ENCODE data around the gene CRTC3.

CRTC3 gene

GRCh38 chr15:90592131-90592881 lies 62.6 kb downstream of the CRTC3 start:
- Histone ChIP-seq H2AK5ac (ENCODE audit: low read depth, low read length) (no peak overlapping the region), H2BK15ac (ENCODE audit: low read length) (no peak overlapping the region)

GRCh38 chr15:90593499-90594158 lies 63.9 kb downstream of the CRTC3 start:
- Histone ChIP-seq H3K9ac (ENCODE audit: low read depth, low read length, poor library complexity) (no peak overlapping the region), H3K4me2 (ENCODE audit: insufficient read depth, low read length, poor library complexity, severe bottlenecking) (no peak overlapping the region), H3K4ac (ENCODE audit: low read length) (no peak overlapping the region), H3K18ac (ENCODE audit: low read length) (no peak overlapping the region), H2BK120ac (ENCODE audit: low read depth, low read length) (no peak overlapping the region), H2BK15ac (ENCODE audit: low read length) (no peak overlapping the region), H4K8ac (ENCODE audit: low read depth, low read length) (no peak overlapping the region), H2AK5ac (ENCODE audit: low read depth, low read length) (no peak overlapping the region), H3K27ac (replicated peaks; ENCODE audit: low read length) (no peak overlapping the region), H2BK12ac (ENCODE audit: low read length) (no peak overlapping the region), H3K4me3 (ENCODE audit: low read length in 2 of 2) (no peak overlapping the region), H3K14ac (ENCODE audit: low read length) (no peak overlapping the region), H3K4me1 (ENCODE audit: control insufficient read depth in 2 of 2, insufficient read depth in 1 of 2, low read depth in 1 of 2, low read length in 2 of 2) (peaks cover 0 to 2% of the 10 kb centered on the region in 2 donors), H3K23ac (ENCODE audit: low read depth, low read length, poor library complexity) (no peak overlapping the region), H4K91ac (ENCODE audit: low read depth, low read length, poor library complexity) (no peak overlapping the region), H3K27me3 (ENCODE audit: control insufficient read depth in 3 of 3, insufficient read depth in 3 of 3, low read depth in 1 of 3, low read length in 3 of 3) (no peaks in the 10 kb centered on the region), H3K36me3 (replicated peaks in 1 of 2; ENCODE audit: control insufficient read depth in 2 of 2, insufficient read depth in 2 of 2, low read length in 2 of 2) (peaks cover 0 to 8% of the 10 kb centered on the region in 2 donors), H3K9me3 (replicated peaks in 1 of 2; ENCODE audit: control insufficient read depth in 2 of 2, insufficient read depth in 1 of 2, low read depth in 1 of 2, low read length in 2 of 2) (no peaks in the 10 kb centered on the region), H2BK5ac (ENCODE audit: low read length) (no peak overlapping the region), H2AFZ (ENCODE audit: low read length) (no peak overlapping the region), H3K79me1 (ENCODE audit: low read depth, low read length) (no peaks in the 10 kb centered on the region)
- WGBS, 2 donors (ENCODE audit: extremely low coverage in 2 of 2, insufficient read length in 2 of 2, insufficient replicate concordance in 1 of 2) = no CpG with 5 or more reads among the region's 10 CpGs
- no peak for DNase-seq (ENCODE audit: low spot score)

More at GRCh38 chr15:90592131-90592881, 62.6 kb downstream of the CRTC3 start:
- Histone ChIP-seq H2AFZ (ENCODE audit: low read length) (no peak overlapping the region), H4K8ac (ENCODE audit: low read depth, low read length) (no peak overlapping the region), H3K18ac (ENCODE audit: low read length) (no peak overlapping the region), H2BK120ac (ENCODE audit: low read depth, low read length) (no peak overlapping the region), H3K4me3 (ENCODE audit: low read length in 2 of 2) (no peak overlapping the region), H3K9ac (ENCODE audit: low read depth, low read length, poor library complexity) (no peak overlapping the region), H3K4me1 (ENCODE audit: control insufficient read depth in 2 of 2, insufficient read depth in 1 of 2, low read depth in 1 of 2, low read length in 2 of 2) (no peaks in the 10 kb centered on the region), H3K79me1 (ENCODE audit: low read depth, low read length) (no peaks in the 10 kb centered on the region), H3K14ac (ENCODE audit: low read length) (no peak overlapping the region), H3K4ac (ENCODE audit: low read length) (no peak overlapping the region), H2BK12ac (ENCODE audit: low read length) (no peak overlapping the region), H3K36me3 (replicated peaks in 1 of 2; ENCODE audit: control insufficient read depth in 2 of 2, insufficient read depth in 2 of 2, low read length in 2 of 2) (peaks cover 0 to 8% of the 10 kb centered on the region in 2 donors), H2BK5ac (ENCODE audit: low read length) (no peak overlapping the region), H3K4me2 (ENCODE audit: insufficient read depth, low read length, poor library complexity, severe bottlenecking) (no peak overlapping the region), H3K27me3 (ENCODE audit: control insufficient read depth in 3 of 3, insufficient read depth in 3 of 3, low read depth in 1 of 3, low read length in 3 of 3) (no peaks in the 10 kb centered on the region), H3K9me3 (replicated peaks in 1 of 2; ENCODE audit: control insufficient read depth in 2 of 2, insufficient read depth in 1 of 2, low read depth in 1 of 2, low read length in 2 of 2) (no peaks in the 10 kb centered on the region), H3K27ac (replicated peaks; ENCODE audit: low read length) (no peak overlapping the region), H4K91ac (ENCODE audit: low read depth, low read length, poor library complexity) (no peak overlapping the region), H3K23ac (ENCODE audit: low read depth, low read length, poor library complexity) (no peak overlapping the region)
- DNase-seq (ENCODE audit: low spot score) = no peak
- WGBS, 2 donors (ENCODE audit: extremely low coverage in 2 of 2, insufficient read length in 2 of 2, insufficient replicate concordance in 1 of 2) = no CpG with 5 or more reads among the region's 5 CpGs

GRCh38 chr15:90594301-90594738 lies 64.6 kb downstream of the CRTC3 start:
- Histone ChIP-seq H3K4me3 (ENCODE audit: low read length in 2 of 2) (no peak overlapping the region), H3K9ac (ENCODE audit: low read depth, low read length, poor library complexity) (no peak overlapping the region), H2BK5ac (ENCODE audit: low read length) (no peak overlapping the region), H3K18ac (ENCODE audit: low read length) (no peak overlapping the region), H3K4ac (ENCODE audit: low read length) (no peak overlapping the region), H3K4me1 (ENCODE audit: control insufficient read depth in 2 of 2, insufficient read depth in 1 of 2, low read depth in 1 of 2, low read length in 2 of 2) (peaks cover 0 to 2% of the 10 kb centered on the region in 2 donors), H3K4me2 (ENCODE audit: insufficient read depth, low read length, poor library complexity, severe bottlenecking) (no peak overlapping the region), H3K9me3 (replicated peaks in 1 of 2; ENCODE audit: control insufficient read depth in 2 of 2, insufficient read depth in 1 of 2, low read depth in 1 of 2, low read length in 2 of 2) (no peaks in the 10 kb centered on the region), H3K27me3 (ENCODE audit: control insufficient read depth in 3 of 3, insufficient read depth in 3 of 3, low read depth in 1 of 3, low read length in 3 of 3) (no peaks in the 10 kb centered on the region), H3K79me1 (ENCODE audit: low read depth, low read length) (no peaks in the 10 kb centered on the region), H4K8ac (ENCODE audit: low read depth, low read length) (no peak overlapping the region), H4K91ac (ENCODE audit: low read depth, low read length, poor library complexity) (no peak overlapping the region), H2BK12ac (ENCODE audit: low read length) (no peak overlapping the region), H3K27ac (replicated peaks; ENCODE audit: low read length) (no peak overlapping the region), H2BK120ac (ENCODE audit: low read depth, low read length) (no peak overlapping the region), H3K14ac (ENCODE audit: low read length) (no peak overlapping the region), H2AK5ac (ENCODE audit: low read depth, low read length) (no peak overlapping the region), H3K23ac (ENCODE audit: low read depth, low read length, poor library complexity) (no peak overlapping the region), H2AFZ (ENCODE audit: low read length) (no peak overlapping the region), H2BK15ac (ENCODE audit: low read length) (no peak overlapping the region), H3K36me3 (replicated peaks in 1 of 2; ENCODE audit: control insufficient read depth in 2 of 2, insufficient read depth in 2 of 2, low read length in 2 of 2) (peaks cover 0 to 8% of the 10 kb centered on the region in 2 donors)
- no peak for DNase-seq (ENCODE audit: low spot score)
- WGBS, 2 donors (ENCODE audit: extremely low coverage in 2 of 2, insufficient read length in 2 of 2, insufficient replicate concordance in 1 of 2) = no CpG with 5 or more reads among the region's 10 CpGs

- H4K8ac ChIP-seq (ENCODE audit: low read depth, low read length) = no peak overlapping the region
- H3K9ac ChIP-seq (ENCODE audit: low read depth, low read length, poor library complexity) = no peak overlapping the region
- H3K18ac ChIP-seq (ENCODE audit: low read length) = no peak overlapping the region
- H2BK5ac ChIP-seq (ENCODE audit: low read length) = no peak overlapping the region
- no peak overlapping the region for H3K4me3 ChIP-seq (ENCODE audit: low read length in 2 of 2)
- H2BK15ac ChIP-seq (ENCODE audit: low read length) = no peak overlapping the region
- no peak overlapping the region for H4K91ac ChIP-seq (ENCODE audit: low read depth, low read length, poor library complexity)
- H3K14ac ChIP-seq (ENCODE audit: low read length) = no peak overlapping the region
- H3K27ac ChIP-seq (replicated peaks; ENCODE audit: low read length) = no peak overlapping the region
- no peak for DNase-seq (ENCODE audit: low spot score)
- H3K27me3 ChIP-seq (ENCODE audit: control insufficient read depth in 3 of 3, insufficient read depth in 3 of 3, low read depth in 1 of 3, low read length in 3 of 3) = no peaks in the 10 kb centered on the region
- no CpG with 5 or more reads among the region's 7 CpGs for WGBS, 2 donors (ENCODE audit: extremely low coverage in 2 of 2, insufficient read length in 2 of 2, insufficient replicate concordance in 1 of 2)
- no peak overlapping the region for H2BK12ac ChIP-seq (ENCODE audit: low read length)
- peaks cover 0 to 8% of the 10 kb centered on the region in 2 donors for H3K36me3 ChIP-seq (replicated peaks in 1 of 2; ENCODE audit: control insufficient read depth in 2 of 2, insufficient read depth in 2 of 2, low read length in 2 of 2)
- no peak overlapping the region for H3K23ac ChIP-seq (ENCODE audit: low read depth, low read length, poor library complexity)
- no peak overlapping the region for H3K4ac ChIP-seq (ENCODE audit: low read length)
- no peak overlapping the region for H2AK5ac ChIP-seq (ENCODE audit: low read depth, low read length)
- no peak overlapping the region for H3K4me2 ChIP-seq (ENCODE audit: insufficient read depth, low read length, poor library complexity, severe bottlenecking)
- H2AFZ ChIP-seq (ENCODE audit: low read length) = no peak overlapping the region
- H3K9me3 ChIP-seq (replicated peaks in 1 of 2; ENCODE audit: control insufficient read depth in 2 of 2, insufficient read depth in 1 of 2, low read depth in 1 of 2, low read length in 2 of 2) = no peaks in the 10 kb centered on the region
- no peak overlapping the region for H2BK120ac ChIP-seq (ENCODE audit: low read depth, low read length)
- H3K79me1 ChIP-seq (ENCODE audit: low read depth, low read length) = no peaks in the 10 kb centered on the region
- H3K4me1 ChIP-seq (ENCODE audit: control insufficient read depth in 2 of 2, insufficient read depth in 1 of 2, low read depth in 1 of 2, low read length in 2 of 2) = peaks cover 0 to 2% of the 10 kb centered on the region in 2 donors
These were observed 66.0 kb downstream of the CRTC3 start for GRCh38 chr15:90595763-90596155.
